NCI-H2196 (cell line): ENCODE results near the gene PTPRT.

Experiments used
- DNase-seq: peaks from one replicate; lab custom pipeline; 2025; ENCODE audit not compliant: unreplicated experiment; lab: John Stamatoyannopoulos, UW

The PTPRT gene

GRCh38 chr20:42646250-42646649 lies 543.5 kb downstream of the PTPRT start:
- no peak for DNase-seq

DNA sequence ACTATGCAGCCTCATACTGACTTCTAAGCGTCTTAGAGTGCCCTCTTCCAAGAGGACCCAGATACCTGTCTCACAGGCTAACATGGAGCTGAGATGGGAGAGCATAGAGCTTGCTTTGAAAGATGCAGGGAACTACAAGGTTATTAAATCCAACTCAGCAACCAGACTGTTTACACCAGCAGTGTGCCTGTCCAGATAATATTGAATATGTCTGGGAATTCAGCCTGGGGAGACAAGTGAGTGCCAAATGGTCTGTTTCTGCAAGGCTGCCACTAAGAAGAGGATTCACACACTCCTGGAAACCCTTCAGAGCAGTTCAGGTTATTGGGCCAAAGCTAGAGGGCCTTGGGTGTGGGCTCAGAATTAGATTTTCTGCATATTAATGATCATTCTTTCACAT lies 547.8 kb downstream of the PTPRT start:
- no peak for DNase-seq

- no peak for DNase-seq
Measured at GRCh38 chr20:42639140-42639539, 550.6 kb downstream of the PTPRT start.

DNA sequence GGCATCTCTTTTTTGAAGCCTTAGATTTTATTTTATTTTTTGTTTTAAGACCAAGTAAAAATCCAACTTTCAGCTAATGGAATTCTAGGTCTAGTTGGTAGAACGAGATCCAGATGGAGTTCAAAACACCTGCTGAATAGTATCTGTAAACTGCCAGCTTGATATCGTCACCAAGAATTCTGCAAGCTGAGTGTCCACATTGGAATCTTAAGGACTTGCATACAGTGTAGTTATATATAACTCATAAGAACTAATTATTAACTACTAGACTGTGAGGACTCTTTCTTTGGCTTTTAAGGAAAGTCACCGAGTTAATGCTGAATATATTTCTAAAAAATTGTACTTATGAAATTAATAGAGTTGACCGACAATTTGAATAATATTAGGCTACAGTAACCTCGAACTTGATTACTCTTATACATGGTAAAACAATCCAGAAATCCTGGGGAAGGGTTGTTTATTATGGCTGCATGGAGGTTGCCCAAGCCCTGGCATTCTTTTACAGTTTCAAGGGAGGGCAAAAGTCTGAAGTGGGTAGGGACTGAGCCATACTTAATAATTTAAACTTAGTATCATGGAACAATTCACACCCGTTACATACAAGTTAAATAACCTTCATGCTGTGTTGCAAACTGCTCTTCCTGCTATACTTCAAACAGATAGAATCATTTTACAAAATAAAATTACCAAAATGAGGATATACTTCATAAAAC lies 553.9 kb downstream of the PTPRT start:
- DNase-seq, result no peak

DNA sequence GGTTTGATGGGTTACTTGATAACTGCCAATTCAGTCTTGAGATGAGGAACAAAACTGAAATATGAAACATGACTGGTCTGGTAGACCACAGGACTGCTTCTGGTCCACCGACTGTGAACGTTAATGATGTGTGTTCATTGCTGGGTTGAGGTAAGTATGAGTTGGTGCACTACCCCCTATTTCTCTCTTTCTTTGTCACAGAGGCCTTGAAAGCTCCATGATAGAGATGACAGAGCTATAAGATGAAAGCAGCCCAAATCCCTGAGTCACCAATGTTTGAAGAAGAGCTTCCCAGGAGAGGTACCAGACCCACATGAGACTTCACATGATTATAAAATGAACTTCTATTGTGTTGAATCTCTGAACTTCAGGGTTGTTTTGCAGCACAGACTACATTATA lies 555.5 kb downstream of the PTPRT start:
- DNase-seq, result no peak

DNA sequence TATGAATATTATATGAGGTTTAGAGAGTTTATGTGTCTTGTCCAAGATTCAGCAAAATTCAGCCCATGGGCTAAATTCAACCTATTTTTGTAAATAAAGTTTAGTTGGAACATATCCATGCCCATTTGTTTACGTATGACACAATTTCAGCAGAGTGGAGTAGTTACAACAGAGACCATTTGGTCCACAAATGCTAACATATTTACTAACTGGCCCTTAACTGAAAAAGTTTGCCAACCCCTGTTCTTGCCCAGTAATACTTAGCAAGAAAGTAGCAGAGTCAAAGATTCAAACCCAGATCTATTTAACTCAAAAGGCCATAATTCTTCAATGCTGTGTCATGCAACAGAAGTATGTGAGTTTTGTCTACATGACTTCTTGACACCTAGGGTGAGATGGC lies 561.0 kb downstream of the PTPRT start:
- DNase-seq, result no peak

DNA sequence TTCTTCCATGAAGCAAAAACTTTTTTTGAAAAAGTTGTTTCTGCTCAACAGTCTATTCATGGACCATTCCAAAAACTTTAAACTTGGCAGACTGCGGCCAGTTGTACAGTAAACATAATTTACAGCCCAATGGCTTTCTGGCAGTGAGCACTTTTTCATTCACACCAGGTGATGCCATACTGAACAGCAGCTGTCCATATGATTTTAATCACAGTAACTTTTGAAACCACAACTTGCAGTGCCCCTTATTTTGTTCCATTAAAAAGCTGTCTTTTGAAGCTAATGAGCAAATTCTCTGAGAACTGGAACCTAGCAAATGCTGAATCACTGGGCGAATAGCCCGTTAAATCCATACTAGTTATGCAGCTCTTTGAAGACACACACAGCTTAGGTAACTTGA lies 576.6 kb downstream of the PTPRT start:
- no peak for DNase-seq

- no peak for DNase-seq
Measured at GRCh38 chr20:42611889-42612837, 577.5 kb downstream of the PTPRT start.

DNA sequence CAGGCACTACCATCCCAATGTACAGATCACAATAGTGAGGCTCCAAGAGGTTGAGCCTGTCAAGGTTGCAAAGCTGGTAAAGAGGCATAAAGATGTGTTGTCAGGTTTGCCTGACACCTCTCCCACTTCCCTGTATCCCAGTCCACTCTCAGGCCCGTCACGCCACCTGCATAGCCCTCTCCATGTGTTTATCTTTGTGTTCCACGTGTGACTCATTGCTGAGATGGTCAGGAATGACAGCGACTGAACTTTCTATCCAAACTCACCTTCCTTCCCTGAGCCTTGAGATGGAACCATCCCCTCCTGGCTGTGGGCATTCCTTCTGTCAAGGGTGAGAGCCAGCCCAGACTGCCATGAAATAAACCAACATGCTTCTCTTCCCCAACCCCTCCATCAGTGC lies 578.3 kb downstream of the PTPRT start:
- no peak for DNase-seq

DNA sequence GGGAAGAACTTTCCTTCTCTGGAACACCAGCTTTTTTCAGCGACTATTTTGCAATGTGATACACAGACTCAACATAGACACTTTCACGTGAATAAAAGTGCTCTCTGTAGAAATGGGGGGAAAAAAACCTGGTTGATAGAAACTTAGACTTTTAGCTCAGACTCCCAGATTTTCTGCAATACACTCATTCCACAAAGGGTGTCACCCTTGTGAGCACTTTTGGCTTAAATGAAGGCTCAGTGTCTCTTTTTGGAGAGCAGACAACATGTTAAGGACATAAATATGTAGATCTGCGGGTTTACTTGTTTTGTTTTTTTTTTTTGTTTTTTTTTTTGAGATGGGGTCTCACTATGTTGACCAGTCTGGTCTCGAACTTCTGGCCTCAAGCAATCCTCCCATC lies 579.6 kb downstream of the PTPRT start:
- DNase-seq, result no peak

GRCh38 chr20:42609618-42610017 lies 580.1 kb downstream of the PTPRT start:
- DNase-seq, result no peak

- no peak for DNase-seq
Measured at GRCh38 chr20:42604998-42605956, 584.4 kb downstream of the PTPRT start.

DNA sequence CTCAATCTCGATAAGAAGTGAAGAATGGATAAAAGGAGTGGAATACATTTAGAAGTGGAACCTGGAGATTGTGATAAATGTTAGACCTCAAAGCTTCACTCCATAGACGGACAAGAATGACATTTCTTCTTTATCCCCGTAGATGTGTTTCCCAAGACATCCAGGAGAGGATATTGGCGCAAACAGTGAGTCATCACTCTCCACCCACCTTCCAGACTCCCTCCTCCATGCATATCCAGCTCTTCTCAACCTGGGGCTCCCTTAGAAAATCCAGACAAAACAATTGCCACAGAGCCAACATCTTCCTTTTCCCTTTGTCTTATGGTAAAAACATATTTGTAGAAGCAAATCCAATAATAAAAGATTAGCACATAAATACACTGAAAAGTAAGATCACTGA lies 586.1 kb downstream of the PTPRT start:
- no peak for DNase-seq

GRCh38 chr20:42598581-42598980 lies 591.1 kb downstream of the PTPRT start:
- no peak for DNase-seq

DNA sequence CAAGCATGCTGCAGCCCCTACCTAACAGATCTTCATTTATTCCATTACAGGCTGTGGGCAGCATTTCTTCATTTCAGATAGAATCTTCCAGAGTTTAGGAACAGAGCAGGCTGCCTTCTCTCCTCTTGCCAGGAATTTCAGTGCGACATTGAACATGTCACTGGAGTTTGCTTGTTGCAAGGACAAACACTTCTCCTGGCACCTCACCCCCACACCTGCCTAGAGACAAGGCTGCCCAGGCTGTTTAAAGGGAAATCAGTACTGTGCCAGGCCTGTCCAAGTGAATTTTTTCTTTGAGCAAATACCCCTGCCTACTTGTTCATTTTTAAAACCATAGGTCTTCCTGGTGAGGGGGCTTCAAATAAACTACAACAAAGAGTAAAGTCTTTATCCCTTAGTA lies 594.1 kb downstream of the PTPRT start:
- no peak for DNase-seq

DNA sequence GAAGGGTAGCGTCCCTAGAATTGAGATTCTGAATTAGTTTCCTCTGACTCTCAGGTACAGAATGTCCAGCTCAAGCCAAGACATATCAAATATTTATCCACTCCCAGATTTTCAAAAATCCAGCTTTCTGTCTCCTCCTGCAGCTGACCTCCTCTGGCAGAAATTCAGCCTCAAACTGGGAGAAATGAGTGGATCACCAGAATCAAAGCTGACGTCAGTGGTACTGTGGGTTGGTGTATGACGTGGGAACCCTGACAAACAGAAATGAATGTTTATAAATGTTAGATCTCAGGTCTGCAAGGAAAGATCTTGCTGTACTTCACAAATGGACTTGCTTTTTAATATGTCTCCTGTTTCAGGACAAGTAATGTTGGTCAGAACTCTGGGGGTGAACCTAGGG lies 595.0 kb downstream of the PTPRT start:
- no peak for DNase-seq

- no peak for DNase-seq
Measured at GRCh38 chr20:42594011-42594410, 595.7 kb downstream of the PTPRT start.

DNA sequence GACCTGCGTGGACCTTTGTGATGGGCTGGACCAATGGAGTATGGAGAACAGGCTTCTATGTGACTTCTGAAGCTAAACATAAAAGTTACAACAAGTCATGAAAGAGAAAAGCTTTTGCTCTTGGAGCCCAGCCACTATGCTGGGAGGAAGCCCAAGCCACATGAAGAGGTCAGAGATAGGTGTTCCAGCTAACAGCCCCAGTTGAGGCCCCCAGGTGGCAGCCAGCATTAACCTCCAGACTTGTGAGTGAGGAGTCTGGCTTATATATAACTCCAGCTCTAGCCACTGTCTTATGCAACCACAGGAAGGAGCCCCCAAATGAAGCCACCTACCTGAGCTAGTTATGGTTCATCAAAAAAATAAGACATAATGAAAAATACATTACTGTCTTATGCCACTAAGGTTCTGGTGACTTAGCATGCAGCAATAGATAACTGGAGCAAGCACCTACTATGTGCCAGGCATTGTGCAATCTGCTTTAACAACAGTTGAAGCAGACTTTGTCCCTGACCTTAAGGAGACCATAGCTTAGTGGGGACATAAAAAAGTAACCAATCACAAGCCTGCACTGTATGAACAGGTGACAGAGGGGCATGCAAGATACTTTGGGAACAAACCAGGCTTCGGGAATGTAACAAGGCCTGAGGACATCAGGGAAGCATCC lies 599.6 kb downstream of the PTPRT start:
- no peak for DNase-seq

DNA sequence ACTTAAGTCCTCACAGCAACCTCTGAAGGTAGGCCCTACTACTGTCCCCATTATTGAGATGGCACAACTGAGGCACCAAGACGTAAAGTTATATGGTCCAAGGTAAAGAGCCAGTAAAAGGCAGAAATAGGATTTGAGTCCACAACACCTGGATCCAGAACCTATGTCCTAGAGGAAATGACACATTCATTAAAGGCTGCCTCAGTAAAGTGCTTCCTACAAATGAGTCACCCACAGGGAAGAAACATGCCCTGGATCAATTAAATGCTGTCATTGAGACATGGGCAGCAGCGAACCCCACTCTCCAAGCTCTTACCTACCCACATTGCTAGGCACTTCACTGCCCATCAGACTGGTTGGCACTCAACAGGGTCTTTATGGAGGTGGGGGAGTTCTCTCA lies 600.9 kb downstream of the PTPRT start:
- DNase-seq, result no peak

GRCh38 chr20:42587427-42587826 lies 602.3 kb downstream of the PTPRT start:
- no peak for DNase-seq

DNA sequence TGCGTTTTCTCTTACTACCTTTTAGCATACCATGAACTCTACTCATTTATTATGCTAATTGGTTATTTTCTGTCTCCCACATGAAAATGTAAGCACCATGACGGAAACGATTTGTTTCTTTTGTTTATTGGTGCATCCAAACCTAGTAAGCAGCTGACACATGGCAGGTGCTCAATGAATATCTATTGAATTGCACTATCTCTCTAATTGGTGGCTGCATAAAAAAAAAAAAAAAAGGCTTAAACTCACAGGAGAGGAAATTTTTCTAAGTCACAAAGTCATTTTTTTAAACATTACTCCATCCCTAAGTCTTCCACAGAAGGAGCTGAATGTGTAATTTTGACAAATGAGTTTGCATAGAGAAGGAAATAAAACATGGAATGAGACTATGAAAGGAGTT lies 608.4 kb downstream of the PTPRT start:
- DNase-seq, result no peak
